Pancreas (tissue), 10 donors: ENCODE measurements around the gene MELTF. TPM values are rescaled to one million over a fixed set of nuclear protein-coding genes. Genes with fewer than 3 reads are reported as not detected.
A peak's percentile ranks its signal among the peaks of the same experiment; 100 is the strongest.

Experiments
- ATAC-seq, 4 donors: fragments of 200-7000 bp; cut with Tn5 transposase; one replicate each; pipeline versions ENCODE4 v1.8.0 to v1.9.1; 2020; ENCODE audit warnings: mild to moderate bottlenecking in 4 of 4, moderate library complexity in 4 of 4
- DNase-seq, 6 donors: peaks; one replicate each; pipeline ENCODE4 v3.0.0-alpha.2; 2020
- FAIRE-seq: peaks from 2 replicates; lab custom pipeline; 2012; peaks lifted over from hg19 to GRCh38; lab: Jason Lieb, UNC
- H3K27ac ChIP-seq, 4 donors: fragments of 200-600 bp; sonication (generic); 1 replicate in 3 of 4; 2 replicates in 1 of 4; pipeline versions ENCODE4 v1.5.0 to v1.8.0; 2020
- H3K27me3 ChIP-seq, 4 donors: fragments of 200-600 bp; one replicate each; pipeline ENCODE4 v1.8.0; 2021
- H3K36me3 ChIP-seq, 3 donors: fragments of 200-600 bp; sonication (generic) in 1 of 3; one replicate each; pipeline versions ENCODE4 v1.5.0 to v1.8.0; 2020 to 2021
- H3K4me1 ChIP-seq, 3 donors: fragments of 200-600 bp; one replicate each; pipeline ENCODE4 v1.8.0; 2021
- H3K4me3 ChIP-seq, 4 donors: fragments of 200-600 bp; sonication (generic) in 2 of 4; one replicate each; pipeline versions ENCODE4 v1.5.0 to v1.8.0; 2020 to 2021
- H3K9me3 ChIP-seq, 4 donors: fragments of 200-600 bp; one replicate each; pipeline ENCODE4 v1.8.0; 2021
- WGBS, 2 donors: extraction: QIAGEN DNeasy Blood & Tissue Kit; methylation state at CpG; one replicate each; pipeline ENCODE4 v1.1.7; 2013; 5-methylcytosine and 5-hydroxymethylcytosine counted together
- intact Hi-C, 3 donors: fragments of 100-400 bp; cut with DNase I; formaldehyde crosslinking; loops; one replicate each; pipeline versions ENCODE4 v1.11.1 to v1.14.2; 2022
- polyA plus RNA-seq, 2 donors: library from polyadenylated mRNA; stranded (reverse); fragments of 200-250 nt; gene quantifications; one replicate each; pipeline ENCODE4 v1.2.3, GENCODE V29; 2013
- total RNA-seq, 6 donors: library from RNA; stranded (reverse); fragmentation: NEBNext Ultra II Directional in 4 of 6; extraction: Animal tissue kit (Norgen Biotek cat#: 25700) in 4 of 6; gene quantifications; one replicate each; pipeline versions ENCODE4 v1.2.1 to v1.2.4, GENCODE V29; 2021 to 2023
- TF ChIP-seq, protein P1 (sequence below), 4 donors: fragments of 200-600 bp; sonication (generic) in 3 of 4; IDR thresholded peaks; one replicate each; pipeline versions ENCODE4 v1.5.0 to v1.8.0; 2021; ENCODE audit warnings: antibody characterized with exemption in 4 of 4
- donor health status: healthy with polysubstance abuse.
- donor health status: DM: no; HTN: no; CAD: no; lungs with moderate emphysema.
- donor health status: DM: no; HTN: no; CAD: no.
- donor health status: control.
- donor health status: control.
- donor health status: Bipolar disorder and iron deficiency.
- donor health status: DM: yes; HTN: yes; CAD: no.
- donor health status: DM: no; HTN: no; CAD: no.
- donor health status: DM: no; HTN: no; CAD: no.
- donor health status: DM: yes; HTN: yes; CAD: no.

Gene MELTF
- total and polyA plus RNA-seq, 8 donors = 2.9 to 21.7 (median 6.8) TPM

DNA sequence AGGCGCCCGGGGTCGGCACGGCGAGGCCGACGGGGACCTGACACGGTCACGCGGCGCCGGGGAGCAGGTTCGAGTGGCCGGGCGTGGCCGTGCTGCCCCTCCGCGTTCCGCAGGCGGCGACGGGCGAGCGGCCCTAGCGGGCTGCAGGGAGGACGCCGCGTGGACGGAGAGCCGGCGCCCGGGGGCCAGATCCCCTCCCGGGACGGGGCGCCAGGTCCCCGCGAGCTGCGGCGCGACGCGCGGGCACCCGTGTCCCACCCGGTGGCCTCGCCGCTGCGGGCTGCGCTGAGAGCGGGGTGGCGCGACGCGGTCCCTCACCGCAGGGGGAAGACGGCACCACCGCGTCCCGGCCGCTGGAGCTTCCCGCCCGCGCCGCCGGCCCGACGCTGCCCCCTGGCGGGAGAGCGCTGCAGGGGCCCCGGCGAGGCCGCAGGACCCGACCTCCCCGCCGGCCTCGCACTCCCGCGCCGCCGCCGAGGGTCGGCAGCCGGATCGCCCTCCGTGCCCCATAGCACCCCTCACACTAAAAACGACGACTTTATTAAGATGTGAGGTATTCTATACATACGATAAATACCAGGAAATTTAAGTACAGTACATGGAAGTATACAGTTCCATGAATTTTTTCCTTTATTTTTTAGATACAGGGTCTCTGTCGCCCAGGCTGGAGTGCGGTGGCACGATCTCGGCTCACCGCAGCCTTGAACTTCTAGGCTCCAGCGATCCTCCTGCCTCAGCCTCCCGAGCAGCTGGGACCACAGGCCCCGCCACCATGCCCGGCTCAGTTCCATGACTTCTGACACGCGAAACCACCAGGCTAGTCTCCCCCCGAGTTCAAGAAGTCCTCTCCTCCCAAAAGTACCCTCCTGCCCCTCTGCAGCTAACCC, 59.7 kb downstream of the MELTF start:
- no peaks in the 10 kb centered on the region for H3K36me3 ChIP-seq
- peak; percentile 38 to 91 (median 68) for DNase-seq
- FAIRE-seq = no peak
- no peaks in the 10 kb centered on the region for H3K9me3 ChIP-seq
- peaks cover 0 to 4% (median 0%) of the 10 kb centered on the region in 3 donors for H3K4me1 ChIP-seq
- H3K27ac ChIP-seq = no peak overlapping the region
- intact Hi-C loops = loop anchor here in 1 of 3 donors (5.0 kb wide), 1 partner anchor 133 kb away; no protein-coding TSS in a partner anchor
- H3K4me3 ChIP-seq = peak overlapping the region; percentile 69 to 91 (median 86)
- TF ChIP-seq, protein P1, sequence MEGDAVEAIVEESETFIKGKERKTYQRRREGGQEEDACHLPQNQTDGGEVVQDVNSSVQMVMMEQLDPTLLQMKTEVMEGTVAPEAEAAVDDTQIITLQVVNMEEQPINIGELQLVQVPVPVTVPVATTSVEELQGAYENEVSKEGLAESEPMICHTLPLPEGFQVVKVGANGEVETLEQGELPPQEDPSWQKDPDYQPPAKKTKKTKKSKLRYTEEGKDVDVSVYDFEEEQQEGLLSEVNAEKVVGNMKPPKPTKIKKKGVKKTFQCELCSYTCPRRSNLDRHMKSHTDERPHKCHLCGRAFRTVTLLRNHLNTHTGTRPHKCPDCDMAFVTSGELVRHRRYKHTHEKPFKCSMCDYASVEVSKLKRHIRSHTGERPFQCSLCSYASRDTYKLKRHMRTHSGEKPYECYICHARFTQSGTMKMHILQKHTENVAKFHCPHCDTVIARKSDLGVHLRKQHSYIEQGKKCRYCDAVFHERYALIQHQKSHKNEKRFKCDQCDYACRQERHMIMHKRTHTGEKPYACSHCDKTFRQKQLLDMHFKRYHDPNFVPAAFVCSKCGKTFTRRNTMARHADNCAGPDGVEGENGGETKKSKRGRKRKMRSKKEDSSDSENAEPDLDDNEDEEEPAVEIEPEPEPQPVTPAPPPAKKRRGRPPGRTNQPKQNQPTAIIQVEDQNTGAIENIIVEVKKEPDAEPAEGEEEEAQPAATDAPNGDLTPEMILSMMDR (IDR thresholded peaks at IDR 0.05) = peak; percentile 76 to 94 (median 84)
- peak; percentile 86 to 94 (median 92) for ATAC-seq
- WGBS, 2 donors = 7 to 12% methylated on average over 61 to 100 of the region's 100 CpGs
- H3K27me3 ChIP-seq = no peaks in the 10 kb centered on the region

DNA sequence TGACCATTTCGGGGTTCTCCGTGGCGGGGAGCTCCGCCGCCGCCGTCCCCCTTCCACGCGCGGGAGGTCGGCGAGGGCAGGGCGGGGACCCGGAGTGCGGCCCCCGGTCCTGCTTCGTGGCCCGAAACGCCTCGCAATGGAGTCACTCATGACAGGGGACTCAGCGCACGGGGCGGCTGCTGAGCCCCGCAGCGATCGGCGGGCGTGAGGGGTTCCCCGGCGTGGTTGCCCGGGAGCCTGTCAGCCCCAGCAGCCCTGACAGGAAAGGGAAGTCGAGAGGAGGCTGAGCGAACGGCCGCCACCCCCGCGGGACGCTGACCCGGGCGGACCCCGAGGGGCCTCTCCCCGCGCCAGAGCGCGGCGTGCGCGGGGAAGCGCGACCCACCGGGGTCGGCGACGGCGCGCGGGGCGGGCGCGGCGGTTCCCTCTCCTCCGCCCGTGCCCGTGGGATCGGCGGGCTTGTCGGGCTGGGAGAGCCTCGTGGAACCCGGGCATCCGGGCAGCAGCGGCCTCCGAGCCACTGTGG, 60.4 kb downstream of the MELTF start:
- Histone ChIP-seq H3K9me3 (no peaks in the 10 kb centered on the region), H3K4me1 (peaks cover 0 to 4% (median 0%) of the 10 kb centered on the region in 3 donors), H3K27ac (peak overlapping the region in 2 of 4 donors; percentile 33 to 57), H3K27me3 (no peaks in the 10 kb centered on the region), H3K36me3 (no peaks in the 10 kb centered on the region), H3K4me3 (peak overlapping the region; percentile 69 to 91 (median 86))
- ATAC-seq = peak; percentile 21 to 43 (median 30)
- TF ChIP-seq, protein P1 (IDR thresholded peaks at IDR 0.05) = no peak
- DNase-seq = peak in 2 of 6 donors; percentile 68 to 77
- intact Hi-C loops = loop anchor here in 1 of 3 donors (5.0 kb wide), 1 partner anchor 132 kb away; no protein-coding TSS in a partner anchor
- WGBS, 2 donors = 0% methylated on average over 48 to 72 of the region's 72 CpGs
- FAIRE-seq = no peak

DNA sequence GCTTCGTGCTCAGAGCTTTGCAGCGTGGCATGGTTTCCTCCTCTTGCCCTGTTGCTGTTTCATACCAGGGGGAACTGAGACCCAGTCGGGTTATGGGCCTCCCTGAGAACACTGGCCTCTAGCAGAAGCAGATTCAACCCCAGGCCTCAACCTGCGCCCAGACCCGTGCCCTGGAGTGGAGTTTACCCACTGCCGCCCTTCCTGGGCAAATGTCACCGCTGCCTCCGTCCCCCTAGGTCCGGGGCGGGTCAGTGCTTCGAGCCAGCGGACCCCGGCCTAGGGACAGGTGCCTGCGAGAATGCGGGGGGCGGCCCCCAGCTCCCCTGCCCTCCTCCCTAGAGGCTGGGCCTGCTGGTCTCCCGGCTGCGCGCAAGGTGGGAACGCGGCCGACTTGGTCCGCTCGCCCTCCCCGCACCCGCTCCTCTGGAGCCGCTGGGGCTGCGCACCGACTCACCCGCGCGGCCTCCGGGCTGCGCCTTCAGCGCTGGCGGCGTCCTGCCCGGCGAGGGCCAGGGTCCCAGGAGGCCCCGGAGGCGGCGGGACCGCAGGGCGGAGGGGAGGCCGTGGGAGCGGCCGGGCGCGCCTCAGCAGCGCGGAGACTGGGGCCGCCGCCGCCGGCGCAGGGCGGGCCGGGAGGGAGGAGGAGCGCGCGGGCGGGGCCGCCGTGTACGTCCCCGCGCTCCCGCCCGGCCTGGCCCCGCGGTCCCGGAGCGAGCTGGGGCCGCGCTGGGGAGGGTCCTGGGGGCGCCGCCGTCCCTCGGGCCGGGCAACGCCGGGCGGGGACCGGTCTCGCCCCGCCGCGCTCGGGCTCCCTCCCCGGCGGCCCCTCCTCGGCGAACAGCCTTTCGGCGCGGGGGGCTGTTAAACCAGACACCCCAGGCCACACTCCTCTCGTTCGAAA, 61.1 kb downstream of the MELTF start, which contains the start of gene PIGZ:
PIGZ (minus strand) TSS at position 601 of the 901 bp plus-strand sequence. CDS start 16,802 bp downstream, outside the sequence.
- FAIRE-seq = no peak
- TF ChIP-seq, protein P1 (IDR thresholded peaks at IDR 0.05) = no peak
- no peaks in the 10 kb centered on the region for H3K27me3 ChIP-seq
- peaks cover 0 to 4% (median 0%) of the 10 kb centered on the region in 3 donors for H3K4me1 ChIP-seq
- H3K36me3 ChIP-seq = no peaks in the 10 kb centered on the region
- no peaks in the 10 kb centered on the region for H3K9me3 ChIP-seq
- H3K4me3 ChIP-seq = peak within 1 kb of the TSS; percentile 69 to 91 (median 86)
- intact Hi-C loops = loop anchor here in 1 of 3 donors (5.0 kb wide), 1 partner anchor 131 kb away; no protein-coding TSS in a partner anchor
- DNase-seq = peak; percentile 27 to 81 (median 40)
- ATAC-seq = peak; percentile 79 to 84 (median 82)
- H3K27ac ChIP-seq = peak within 1 kb of the TSS in 2 of 4 donors; percentile 33 to 57
- WGBS, 2 donors = 1 to 4% methylated on average over 57 to 98 of the region's 98 CpGs

DNA sequence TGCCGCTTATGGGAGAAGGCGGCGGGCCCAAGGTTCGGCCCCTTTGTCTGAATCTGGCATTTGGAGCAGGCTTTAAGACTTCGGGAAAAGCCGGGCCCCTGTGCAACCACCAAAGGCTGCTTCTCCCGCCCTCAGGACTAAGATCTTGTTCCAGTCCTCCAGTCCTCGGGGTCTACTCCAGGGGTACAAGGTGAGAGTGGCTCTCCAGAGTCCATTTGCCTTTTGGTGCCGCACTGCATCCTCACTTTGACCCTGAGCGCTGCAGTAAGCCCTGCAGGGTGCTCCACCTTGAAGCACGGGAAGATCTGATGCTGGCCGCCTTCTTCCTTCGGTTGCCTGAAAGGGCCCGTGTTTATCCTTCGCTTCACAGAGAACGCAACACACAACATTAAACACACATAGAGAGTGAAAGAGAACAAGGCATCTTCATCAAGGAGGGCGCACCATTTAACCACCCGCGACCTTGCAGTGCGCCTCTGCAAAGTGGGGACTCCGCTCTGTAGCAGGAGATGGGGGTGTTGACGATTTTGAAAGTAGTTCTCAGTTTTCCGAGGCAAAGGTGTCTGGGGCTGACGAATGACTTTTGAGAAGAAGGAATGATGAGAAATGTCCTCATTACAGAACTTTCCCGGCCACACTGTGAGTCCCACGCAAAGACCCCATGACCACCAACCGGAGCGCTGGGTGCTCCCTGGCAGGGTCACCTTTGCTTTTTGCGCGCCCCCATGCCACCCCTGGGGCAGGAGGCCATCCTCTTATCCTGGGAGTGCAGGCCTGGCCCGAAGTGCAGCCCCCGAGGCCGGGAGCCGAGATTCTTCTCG, 62.0 kb downstream of the MELTF start:
- peaks cover 0 to 4% (median 0%) of the 10 kb centered on the region in 3 donors for H3K4me1 ChIP-seq
- H3K4me3 ChIP-seq = peak overlapping the region in 3 of 4 donors; percentile 69 to 91 (median 83)
- no peak overlapping the region for H3K27ac ChIP-seq
- intact Hi-C loops = loop anchor here in 1 of 3 donors (5.0 kb wide), 1 partner anchor 130 kb away; no protein-coding TSS in a partner anchor
- no peak for ATAC-seq
- no peaks in the 10 kb centered on the region for H3K9me3 ChIP-seq
- no peaks in the 10 kb centered on the region for H3K36me3 ChIP-seq
- H3K27me3 ChIP-seq = no peaks in the 10 kb centered on the region
- TF ChIP-seq, protein P1 (IDR thresholded peaks at IDR 0.05) = no peak
- no peak for DNase-seq
- no peak for FAIRE-seq
- 73 to 79% methylated on average over 35 of the region's 35 CpGs for WGBS, 2 donors
